Measurements from ENCODE around the gene NPFFR1.

NPFFR1 gene

DNA sequence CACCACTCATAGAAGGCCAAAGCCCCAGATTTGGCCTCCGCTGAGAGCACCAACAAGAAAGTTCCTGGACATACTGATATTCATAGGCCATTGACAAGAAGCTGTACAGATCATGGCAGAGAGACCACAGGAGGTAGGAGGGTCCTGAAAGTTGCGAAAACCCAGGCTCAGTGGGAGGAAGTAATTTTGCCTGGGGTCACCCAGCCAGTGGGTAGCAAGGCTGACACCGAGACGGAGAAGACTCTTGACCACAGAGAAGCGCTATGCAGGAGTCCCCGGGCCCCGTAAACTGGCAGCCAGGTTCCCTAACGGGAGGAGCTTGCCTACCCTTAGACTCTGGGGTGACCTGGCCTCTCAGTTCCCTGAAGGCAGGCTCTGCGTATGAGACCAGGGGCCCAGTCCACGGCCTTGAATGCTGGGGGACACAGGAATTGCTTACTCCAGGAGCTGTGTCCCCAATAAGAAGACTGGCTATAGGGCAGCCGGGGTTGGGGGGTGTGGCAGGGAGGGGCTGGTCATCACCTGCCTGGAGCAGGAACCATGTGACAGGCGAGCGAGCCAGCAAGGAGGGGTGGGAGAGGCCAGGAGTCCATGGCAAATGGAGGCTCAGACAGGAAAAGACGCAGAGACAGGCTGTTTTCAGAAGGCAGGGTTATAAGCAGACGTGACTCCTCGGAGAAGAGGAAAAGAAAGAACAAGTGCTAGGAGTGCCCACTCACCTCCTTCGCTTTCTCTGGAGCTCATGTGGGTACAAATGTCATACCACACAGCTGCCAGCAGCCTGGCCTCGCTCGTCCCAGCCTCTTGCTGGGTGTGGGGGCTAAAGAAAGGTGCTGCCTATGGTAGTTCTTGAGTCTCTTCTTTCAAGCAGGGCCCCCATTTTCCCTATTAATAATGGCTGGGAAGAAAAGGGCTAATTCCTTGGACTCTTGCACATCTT is 24.6 kb upstream of the NPFFR1 start:
- no peaks in the 10 kb centered on the region for H3K9me3 ChIP-seq (ENCODE audit: low read length)
- no peaks in the 10 kb centered on the region for H3K36me3 ChIP-seq (ENCODE audit: insufficient read depth, low read length)
- no peaks in the 10 kb centered on the region for H3K4me1 ChIP-seq (ENCODE audit: insufficient read depth, low read length)
- no peak overlapping the region for H2AFZ ChIP-seq (ENCODE audit: low read depth, low read length)
- H3K4me3 ChIP-seq (ENCODE audit: low read length) = no peak overlapping the region
- H3K27me3 ChIP-seq (ENCODE audit: insufficient read depth, low read length) = no peaks in the 10 kb centered on the region

DNA sequence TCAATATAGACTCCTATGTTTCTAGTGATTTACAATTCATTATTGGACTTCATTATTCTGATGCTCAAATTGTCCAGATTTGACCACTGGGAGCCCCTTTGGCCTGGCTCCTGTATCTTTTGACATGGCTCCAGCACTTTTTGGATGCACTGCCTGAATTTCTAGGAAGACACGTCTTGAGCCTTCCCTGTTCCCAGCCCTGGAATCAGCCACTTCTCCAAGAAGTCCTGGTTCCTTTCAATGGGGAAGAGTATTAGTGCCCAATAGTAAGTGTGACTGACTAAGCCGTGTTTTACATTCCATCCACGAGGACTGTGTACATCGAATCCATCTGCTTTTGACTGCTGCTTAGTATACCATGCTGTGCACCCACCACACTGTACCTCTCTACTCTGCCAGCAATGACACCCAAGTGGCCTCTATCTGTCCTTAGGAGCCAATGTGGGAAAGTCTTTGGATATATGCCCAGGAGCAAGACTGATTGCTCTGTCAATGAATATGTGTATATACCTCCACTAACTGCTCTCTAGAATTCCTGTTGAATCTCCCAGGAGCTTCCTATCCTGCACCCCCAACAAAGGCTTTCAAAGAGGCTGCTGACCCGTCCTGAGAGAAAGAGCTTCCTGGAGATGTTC is 23.2 kb upstream of the NPFFR1 start:
- Histone ChIP-seq H3K9me3 (ENCODE audit: low read length) (no peaks in the 10 kb centered on the region), H2AFZ (ENCODE audit: low read depth, low read length) (no peak overlapping the region), H3K36me3 (ENCODE audit: insufficient read depth, low read length) (no peaks in the 10 kb centered on the region), H3K4me1 (ENCODE audit: insufficient read depth, low read length) (no peaks in the 10 kb centered on the region), H3K27me3 (ENCODE audit: insufficient read depth, low read length) (no peaks in the 10 kb centered on the region), H3K4me3 (ENCODE audit: low read length) (no peak overlapping the region)

DNA sequence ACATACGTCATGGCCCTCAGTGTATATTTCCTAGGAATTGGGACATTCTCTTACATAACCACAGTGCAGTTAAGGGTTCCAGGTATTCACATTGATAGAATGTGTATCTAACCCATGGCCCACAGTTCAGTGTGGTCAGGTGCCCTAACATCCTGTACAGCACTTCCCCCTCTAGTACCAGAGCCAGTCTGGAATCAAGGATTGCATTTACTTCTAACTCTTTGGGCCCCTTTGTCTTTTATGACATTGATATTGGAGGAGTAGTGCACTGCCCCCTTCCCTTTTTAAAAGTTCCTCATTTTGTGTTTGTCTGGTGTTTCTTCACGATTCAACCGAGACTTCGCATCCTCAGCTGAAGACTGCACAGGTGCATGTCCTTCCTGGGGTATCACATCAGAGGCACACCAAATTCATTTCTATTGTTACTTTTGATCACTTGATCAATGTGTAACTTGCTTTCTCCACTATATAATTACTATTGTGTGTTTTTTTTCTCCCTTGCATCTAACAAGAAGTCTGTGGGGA is 22.4 kb upstream of the NPFFR1 start:
- no peaks in the 10 kb centered on the region for H3K27me3 ChIP-seq (ENCODE audit: insufficient read depth, low read length)
- H3K36me3 ChIP-seq (ENCODE audit: insufficient read depth, low read length) = no peaks in the 10 kb centered on the region
- no peak overlapping the region for H2AFZ ChIP-seq (ENCODE audit: low read depth, low read length)
- H3K4me1 ChIP-seq (ENCODE audit: insufficient read depth, low read length) = no peaks in the 10 kb centered on the region
- no peak overlapping the region for H3K4me3 ChIP-seq (ENCODE audit: low read length)
- no peaks in the 10 kb centered on the region for H3K9me3 ChIP-seq (ENCODE audit: low read length)

- Histone ChIP-seq H3K4me1 (ENCODE audit: insufficient read depth, low read length) (no peaks in the 10 kb centered on the region), H3K27me3 (ENCODE audit: insufficient read depth, low read length) (no peaks in the 10 kb centered on the region), H3K9me3 (ENCODE audit: low read length) (no peaks in the 10 kb centered on the region), H2AFZ (ENCODE audit: low read depth, low read length) (no peak overlapping the region), H3K36me3 (ENCODE audit: insufficient read depth, low read length) (no peaks in the 10 kb centered on the region), H3K4me3 (ENCODE audit: low read length) (no peak overlapping the region)
Measured at GRCh38 chr10:70303730-70304129, 19.9 kb upstream of the NPFFR1 start.

DNA sequence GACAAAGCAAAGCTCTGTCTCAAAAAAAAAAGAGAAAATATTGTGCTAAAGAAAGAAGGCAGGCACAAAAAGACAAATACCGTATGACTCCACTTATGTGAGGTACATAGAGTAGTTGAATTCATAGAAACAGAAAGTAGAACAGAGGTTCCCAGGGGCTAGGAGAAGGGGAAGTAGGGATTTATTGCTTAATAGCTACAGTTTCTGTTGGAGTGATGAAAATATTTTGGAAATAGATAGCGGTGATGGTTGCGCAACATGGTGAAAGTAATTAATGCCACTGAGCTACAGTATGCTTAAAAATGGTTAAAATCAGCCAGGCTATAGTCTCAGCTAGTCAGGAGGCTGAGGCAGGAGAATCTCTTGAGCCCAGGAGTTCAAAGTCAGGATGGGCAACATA is 18.5 kb upstream of the NPFFR1 start:
- no peaks in the 10 kb centered on the region for H3K27me3 ChIP-seq (ENCODE audit: insufficient read depth, low read length)
- H3K4me1 ChIP-seq (ENCODE audit: insufficient read depth, low read length) = no peaks in the 10 kb centered on the region
- no peak overlapping the region for H2AFZ ChIP-seq (ENCODE audit: low read depth, low read length)
- H3K9me3 ChIP-seq (ENCODE audit: low read length) = no peaks in the 10 kb centered on the region
- H3K4me3 ChIP-seq (ENCODE audit: low read length) = no peak overlapping the region
- H3K36me3 ChIP-seq (ENCODE audit: insufficient read depth, low read length) = no peaks in the 10 kb centered on the region

- no peak overlapping the region for H3K4me3 ChIP-seq (ENCODE audit: low read length)
- no peaks in the 10 kb centered on the region for H3K27me3 ChIP-seq (ENCODE audit: insufficient read depth, low read length)
- H2AFZ ChIP-seq (ENCODE audit: low read depth, low read length) = no peak overlapping the region
- no peaks in the 10 kb centered on the region for H3K4me1 ChIP-seq (ENCODE audit: insufficient read depth, low read length)
- H3K9me3 ChIP-seq (ENCODE audit: low read length) = no peaks in the 10 kb centered on the region
- no peaks in the 10 kb centered on the region for H3K36me3 ChIP-seq (ENCODE audit: insufficient read depth, low read length)
Measured at GRCh38 chr10:70300908-70301597, 17.2 kb upstream of the NPFFR1 start.

- Histone ChIP-seq H3K4me1 (ENCODE audit: insufficient read depth, low read length) (no peaks in the 10 kb centered on the region), H3K9me3 (ENCODE audit: low read length) (no peaks in the 10 kb centered on the region), H3K4me3 (ENCODE audit: low read length) (no peak overlapping the region), H2AFZ (ENCODE audit: low read depth, low read length) (no peak overlapping the region), H3K36me3 (ENCODE audit: insufficient read depth, low read length) (no peaks in the 10 kb centered on the region), H3K27me3 (ENCODE audit: insufficient read depth, low read length) (no peaks in the 10 kb centered on the region)
Measured at GRCh38 chr10:70300461-70300860, 16.7 kb upstream of the NPFFR1 start.

DNA sequence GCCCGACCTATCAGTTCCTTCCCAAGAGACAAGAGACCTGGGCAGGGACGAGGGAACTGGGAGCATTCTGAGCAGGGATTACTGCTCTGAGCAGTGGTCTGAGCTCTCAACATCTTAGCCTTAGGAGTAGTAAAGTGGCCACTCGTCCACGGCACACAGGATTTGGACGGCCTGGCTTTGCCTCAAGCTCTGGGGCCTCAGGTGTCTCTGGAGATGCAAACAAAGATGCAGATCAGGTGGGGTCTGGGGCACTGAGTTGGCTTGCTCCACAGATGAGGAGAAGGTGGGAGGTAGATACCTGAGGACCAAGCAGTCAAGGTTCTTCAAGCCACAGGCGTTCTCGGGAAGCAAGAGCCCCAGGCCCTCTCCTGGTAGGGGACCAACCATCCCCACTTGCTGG is 16.1 kb upstream of the NPFFR1 start:
- Histone ChIP-seq H3K36me3 (ENCODE audit: insufficient read depth, low read length) (no peaks in the 10 kb centered on the region), H3K4me3 (ENCODE audit: low read length) (no peak overlapping the region), H3K27me3 (ENCODE audit: insufficient read depth, low read length) (no peaks in the 10 kb centered on the region), H3K4me1 (ENCODE audit: insufficient read depth, low read length) (no peaks in the 10 kb centered on the region), H3K9me3 (ENCODE audit: low read length) (no peaks in the 10 kb centered on the region), H2AFZ (ENCODE audit: low read depth, low read length) (no peak overlapping the region)

DNA sequence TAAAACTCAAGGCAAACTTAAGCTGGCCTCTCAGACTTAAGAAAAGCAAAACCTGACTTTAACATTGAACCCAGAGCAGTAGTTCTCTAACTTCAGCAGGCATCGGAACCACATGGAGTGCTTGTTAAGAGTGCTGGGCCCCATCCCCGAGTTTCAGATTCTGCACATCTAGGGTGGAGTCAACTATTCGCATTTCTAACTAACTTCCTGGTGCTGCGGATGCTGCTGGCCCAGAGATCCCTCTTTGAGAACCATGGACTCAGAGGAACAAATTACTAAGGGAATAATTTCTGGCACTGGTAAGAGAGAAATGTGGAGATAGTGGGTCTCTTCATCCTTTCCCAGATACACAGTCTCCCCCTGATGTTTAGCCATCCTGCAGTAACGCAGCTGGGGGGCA is 14.6 kb upstream of the NPFFR1 start:
- Histone ChIP-seq H2AFZ (ENCODE audit: low read depth, low read length) (no peak overlapping the region), H3K4me3 (ENCODE audit: low read length) (no peak overlapping the region), H3K9me3 (ENCODE audit: low read length) (no peaks in the 10 kb centered on the region), H3K4me1 (ENCODE audit: insufficient read depth, low read length) (no peaks in the 10 kb centered on the region), H3K27me3 (ENCODE audit: insufficient read depth, low read length) (no peaks in the 10 kb centered on the region), H3K36me3 (ENCODE audit: insufficient read depth, low read length) (no peaks in the 10 kb centered on the region)

GRCh38 chr10:70297224-70297623 is 13.4 kb upstream of the NPFFR1 start:
- Histone ChIP-seq H2AFZ (ENCODE audit: low read depth, low read length) (no peak overlapping the region), H3K27me3 (ENCODE audit: insufficient read depth, low read length) (no peaks in the 10 kb centered on the region), H3K4me3 (ENCODE audit: low read length) (no peak overlapping the region), H3K4me1 (ENCODE audit: insufficient read depth, low read length) (no peaks in the 10 kb centered on the region), H3K9me3 (ENCODE audit: low read length) (no peaks in the 10 kb centered on the region), H3K36me3 (ENCODE audit: insufficient read depth, low read length) (no peaks in the 10 kb centered on the region)

- Histone ChIP-seq H3K27me3 (ENCODE audit: insufficient read depth, low read length) (no peaks in the 10 kb centered on the region), H3K4me1 (ENCODE audit: insufficient read depth, low read length) (no peaks in the 10 kb centered on the region), H3K4me3 (ENCODE audit: low read length) (no peak overlapping the region), H3K36me3 (ENCODE audit: insufficient read depth, low read length) (no peaks in the 10 kb centered on the region), H2AFZ (ENCODE audit: low read depth, low read length) (no peak overlapping the region), H3K9me3 (ENCODE audit: low read length) (no peaks in the 10 kb centered on the region)
Measured at GRCh38 chr10:70296406-70296899, 12.6 kb upstream of the NPFFR1 start.

GRCh38 chr10:70295926-70296325 is 12.1 kb upstream of the NPFFR1 start:
- Histone ChIP-seq H3K4me1 (ENCODE audit: insufficient read depth, low read length) (no peaks in the 10 kb centered on the region), H3K9me3 (ENCODE audit: low read length) (no peaks in the 10 kb centered on the region), H2AFZ (ENCODE audit: low read depth, low read length) (no peak overlapping the region), H3K36me3 (ENCODE audit: insufficient read depth, low read length) (no peaks in the 10 kb centered on the region), H3K27me3 (ENCODE audit: insufficient read depth, low read length) (no peaks in the 10 kb centered on the region), H3K4me3 (ENCODE audit: low read length) (no peak overlapping the region)

- Histone ChIP-seq H3K4me3 (ENCODE audit: low read length) (no peak overlapping the region), H3K9me3 (ENCODE audit: low read length) (no peaks in the 10 kb centered on the region), H3K4me1 (ENCODE audit: insufficient read depth, low read length) (no peaks in the 10 kb centered on the region), H3K27me3 (ENCODE audit: insufficient read depth, low read length) (no peaks in the 10 kb centered on the region), H2AFZ (ENCODE audit: low read depth, low read length) (no peak overlapping the region), H3K36me3 (ENCODE audit: insufficient read depth, low read length) (no peaks in the 10 kb centered on the region)
Measured at GRCh38 chr10:70295321-70295720, 11.5 kb upstream of the NPFFR1 start.

Data from neuron (in vitro differentiated cells).